ENCODE data around the gene CTNNA2. TPM values are rescaled to one million over a fixed set of nuclear protein-coding genes. Genes with fewer than 3 reads are reported as not detected.

Gene CTNNA2
- total and polyA plus RNA-seq, 9 donors = 0.32 to 1.4 (median 0.37) TPM; not detected in 3

DNA sequence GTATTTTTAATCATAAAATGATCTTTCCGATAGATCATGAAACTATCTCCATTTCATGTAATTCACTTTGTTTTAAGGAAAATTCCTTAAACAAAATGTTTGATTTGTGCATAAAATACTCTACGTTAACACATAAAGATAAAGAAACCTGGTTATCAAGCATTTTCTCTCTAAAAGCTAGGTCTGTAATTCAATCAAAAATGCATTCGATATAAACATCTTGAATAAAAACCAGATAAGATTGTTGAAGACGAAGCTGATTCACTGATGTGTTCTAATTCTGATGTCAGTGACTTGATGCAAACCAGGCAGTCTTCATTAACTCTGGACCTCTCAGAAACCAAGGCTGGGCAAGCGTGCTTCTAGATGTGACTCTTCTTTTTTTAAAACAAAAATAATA is 245.2 kb downstream of the CTNNA2 start:
- DNase-seq = no peak
- TF ChIP-seq EP300 (IDR thresholded peaks at IDR 0.05) (no peak), POLR2A (IDR thresholded peaks at IDR 0.05) (no peak), CTCF (IDR thresholded peaks at IDR 0.05) (no peak)
- Histone ChIP-seq H3K4me3 (no peak overlapping the region), H3K36me3 (no peaks in the 10 kb centered on the region), H3K4me1 (ENCODE audit: insufficient read depth) (no peaks in the 10 kb centered on the region), H3K9me3 (no peaks in the 10 kb centered on the region), H3K27me3 (no peaks in the 10 kb centered on the region), H3K27ac (no peak overlapping the region)
- WGBS, 3 donors = 65 to 70% (median 67%) methylated on average over 5 of the region's 5 CpGs
- intact Hi-C loops (cut with DNase I) = no loop called here

GRCh38 chr2:79758749-79759282 is 246.0 kb downstream of the CTNNA2 start:
- H3K27me3 ChIP-seq = no peaks in the 10 kb centered on the region
- no peaks in the 10 kb centered on the region for H3K4me1 ChIP-seq (ENCODE audit: insufficient read depth)
- H3K27ac ChIP-seq = no peak overlapping the region
- intact Hi-C loops (cut with DNase I) = no loop called here
- WGBS, 3 donors = 73 to 81% (median 77%) methylated on average over 6 of the region's 6 CpGs
- no peak overlapping the region for H3K4me3 ChIP-seq
- no peak for DNase-seq
- H3K9me3 ChIP-seq = no peaks in the 10 kb centered on the region
- no peak for TF ChIP-seq CTCF (IDR thresholded peaks at IDR 0.05)
- no peak for TF ChIP-seq EP300 (IDR thresholded peaks at IDR 0.05)
- no peak for TF ChIP-seq POLR2A (IDR thresholded peaks at IDR 0.05)
- H3K36me3 ChIP-seq = no peaks in the 10 kb centered on the region

DNA sequence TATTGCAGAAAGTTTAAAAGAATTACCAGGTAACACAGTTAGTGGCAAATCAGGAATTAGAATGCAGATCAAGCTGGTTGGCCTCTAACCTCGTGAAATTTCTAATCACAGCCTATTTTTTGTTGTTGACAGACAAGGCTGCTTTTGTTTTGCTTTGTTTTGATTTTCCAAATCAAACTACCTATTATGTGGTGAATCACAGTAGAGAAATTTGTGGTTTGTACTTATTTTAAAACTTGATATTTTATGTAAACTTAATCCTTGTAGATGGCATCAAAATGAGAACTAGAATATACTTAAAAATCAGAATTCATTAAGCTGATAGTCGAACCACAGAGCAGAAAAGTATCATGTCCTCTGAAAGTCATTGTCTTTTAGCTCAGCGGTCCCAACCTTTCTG is 258.1 kb downstream of the CTNNA2 start:
- DNase-seq = no peak
- 55 to 70% (median 60%) methylated on average over 3 of the region's 3 CpGs for whole genome bisulfite sequencing, 3 donors
- Histone ChIP-seq H3K27me3 (no peaks in the 10 kb centered on the region), H3K4me1 (ENCODE audit: insufficient read depth) (no peaks in the 10 kb centered on the region), H3K4me3 (no peak overlapping the region), H3K9me3 (no peaks in the 10 kb centered on the region), H3K27ac (no peak overlapping the region), H3K36me3 (no peaks in the 10 kb centered on the region)
- intact Hi-C loops (cut with DNase I) = no loop called here
- no peak for TF ChIP-seq POLR2A (IDR thresholded peaks at IDR 0.05)
- no peak for TF ChIP-seq EP300 (IDR thresholded peaks at IDR 0.05)
- TF ChIP-seq CTCF (IDR thresholded peaks at IDR 0.05) = no peak

- WGBS, 3 donors = 78 to 91% (median 87%) methylated on average over 3 of the region's 3 CpGs
- Histone ChIP-seq H3K27me3 (no peaks in the 10 kb centered on the region), H3K4me1 (ENCODE audit: insufficient read depth) (no peaks in the 10 kb centered on the region), H3K36me3 (no peaks in the 10 kb centered on the region), H3K4me3 (no peak overlapping the region), H3K27ac (no peak overlapping the region), H3K9me3 (no peaks in the 10 kb centered on the region)
- TF ChIP-seq CTCF (IDR thresholded peaks at IDR 0.05) = no peak
- TF ChIP-seq POLR2A (IDR thresholded peaks at IDR 0.05) = no peak
- no peak for TF ChIP-seq EP300 (IDR thresholded peaks at IDR 0.05)
- no peak for DNase-seq
- intact Hi-C loops (cut with DNase I) = no loop called here
Observed at GRCh38 chr2:79771493-79771892, 258.6 kb downstream of the CTNNA2 start.
